ENCODE measurements around the gene MEOX1. TPM values are rescaled to one million over a fixed set of nuclear protein-coding genes. Genes with fewer than 3 reads are reported as not detected.
"Not testable (repeated sequence)": the region's sequence is repeated elsewhere in the genome, so short reads cannot be mapped to it uniquely, and the experiment has no call there.

The MEOX1 gene
- total RNA-seq = not detected in 2 replicates

DNA sequence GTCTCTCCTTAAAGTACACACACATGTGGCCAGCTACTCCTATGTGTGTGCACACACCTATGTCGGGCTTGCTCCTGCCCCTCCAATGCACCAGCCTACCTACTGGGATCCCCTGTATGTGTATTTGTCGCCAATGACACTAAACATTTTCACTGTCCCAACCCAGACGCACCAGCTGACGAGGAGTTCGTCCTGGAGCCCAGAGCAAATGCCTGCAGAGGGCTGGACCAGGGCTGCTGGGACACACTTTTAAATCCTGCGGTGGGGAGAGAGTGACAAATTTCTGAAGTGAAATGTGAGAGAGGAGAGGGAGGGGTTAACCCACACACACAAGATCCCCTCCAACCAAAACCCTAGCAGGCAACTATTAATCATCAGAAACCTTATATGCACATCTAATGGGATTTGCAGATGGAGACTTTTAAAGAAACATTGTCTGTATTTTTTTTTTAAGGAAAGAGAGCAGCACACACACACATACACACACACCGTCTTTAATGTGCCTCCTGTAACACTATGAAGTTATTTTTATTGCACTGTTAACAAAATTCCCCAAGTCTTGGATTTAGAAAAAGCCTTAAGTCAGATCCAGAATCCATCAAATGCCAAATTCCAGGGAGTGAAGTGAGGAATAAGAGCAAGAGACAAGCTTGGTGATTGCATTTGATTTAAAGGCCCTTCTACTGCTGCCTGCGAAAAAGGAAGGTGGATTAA lies at the start of gene MEOX1:
Gene MEOX1, minus strand, starts transcription at position 224 of the 714 bp plus-strand sequence. CDS start 388 bp downstream, outside the sequence.
- no peak for DNase-seq (ENCODE audit: low read depth, low spot score)

DNA sequence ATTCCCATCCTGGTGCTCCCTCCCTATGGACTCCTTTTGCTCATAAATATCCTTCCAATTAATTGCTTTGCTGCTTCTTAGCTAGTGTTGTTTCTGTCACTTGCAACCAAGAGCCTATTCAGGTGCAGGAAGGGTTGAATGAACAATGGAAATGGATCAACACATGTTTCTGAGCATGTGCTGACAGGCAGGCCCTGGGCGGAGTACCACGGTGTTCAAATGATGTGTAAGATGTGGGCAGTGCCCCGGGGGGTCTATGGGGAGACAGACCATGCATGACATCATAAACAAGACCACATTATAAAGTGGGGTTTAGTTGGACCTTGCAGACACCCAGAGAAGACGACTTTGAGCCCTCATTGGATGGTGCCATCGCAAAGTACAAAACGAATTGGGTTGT lies 48.4 kb upstream of the MEOX1 start:
- DNase-seq (ENCODE audit: low read depth, low spot score) = no peak

DNA sequence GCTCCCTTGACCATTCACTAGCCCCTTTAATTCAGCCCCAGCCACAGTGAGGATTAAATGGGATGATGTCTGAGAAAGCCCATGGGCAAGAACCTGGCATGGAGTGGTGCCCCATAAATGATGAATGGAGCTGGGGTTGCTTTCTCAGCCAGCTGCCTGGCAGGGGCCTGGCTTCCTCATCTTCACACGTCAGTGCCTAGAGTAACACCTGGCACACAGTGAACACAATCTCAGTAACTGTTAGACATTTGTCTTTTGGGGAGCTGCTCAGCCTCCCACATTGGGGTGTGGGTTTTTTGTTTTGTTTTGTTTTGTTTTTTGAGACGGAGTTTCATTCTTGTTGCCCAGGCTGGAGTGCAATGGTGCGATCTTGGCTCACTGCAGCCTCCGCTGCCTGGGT lies 47.5 kb upstream of the MEOX1 start:
- DNase-seq (ENCODE audit: low read depth, low spot score) = no peak

DNA sequence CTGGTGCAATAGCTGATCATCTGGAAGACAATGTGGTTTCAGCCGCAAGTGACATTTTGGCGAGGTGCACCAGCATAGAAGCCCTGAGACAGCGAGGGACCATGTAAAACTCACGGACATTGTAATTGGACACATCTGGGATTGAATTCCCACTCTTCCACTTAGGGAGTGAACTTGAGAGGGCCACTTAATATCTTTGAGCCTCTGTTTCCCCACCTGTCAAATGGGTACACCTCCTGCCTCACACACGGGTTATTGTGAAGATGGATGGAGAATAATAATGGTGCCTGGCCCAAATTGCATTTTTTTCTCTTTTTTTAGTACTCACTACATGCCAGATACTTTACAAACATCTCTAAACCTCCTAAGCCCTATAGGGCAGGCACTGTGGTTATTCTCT lies 45.5 kb upstream of the MEOX1 start:
- no peak for DNase-seq (ENCODE audit: low read depth, low spot score)

DNA sequence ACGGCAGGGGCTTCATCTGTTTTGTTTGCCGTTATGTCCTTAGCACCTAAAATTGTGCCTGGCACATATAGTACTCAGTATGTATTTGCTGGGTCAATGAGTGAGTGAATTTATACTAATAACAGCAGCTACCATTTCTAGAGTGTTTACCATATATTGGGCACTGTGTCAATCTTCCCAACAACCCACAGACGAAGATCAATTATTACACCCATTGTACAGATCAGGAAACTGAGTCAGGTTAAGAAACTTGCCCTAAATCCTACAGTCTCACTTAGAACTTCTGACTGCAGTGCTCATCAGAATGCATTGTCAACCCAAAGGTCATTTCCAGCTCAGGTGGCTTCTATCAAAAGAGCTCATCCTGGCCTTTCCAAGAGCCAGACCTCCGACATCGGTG lies 44.5 kb upstream of the MEOX1 start:
- DNase-seq (ENCODE audit: low read depth, low spot score) = no peak

DNA sequence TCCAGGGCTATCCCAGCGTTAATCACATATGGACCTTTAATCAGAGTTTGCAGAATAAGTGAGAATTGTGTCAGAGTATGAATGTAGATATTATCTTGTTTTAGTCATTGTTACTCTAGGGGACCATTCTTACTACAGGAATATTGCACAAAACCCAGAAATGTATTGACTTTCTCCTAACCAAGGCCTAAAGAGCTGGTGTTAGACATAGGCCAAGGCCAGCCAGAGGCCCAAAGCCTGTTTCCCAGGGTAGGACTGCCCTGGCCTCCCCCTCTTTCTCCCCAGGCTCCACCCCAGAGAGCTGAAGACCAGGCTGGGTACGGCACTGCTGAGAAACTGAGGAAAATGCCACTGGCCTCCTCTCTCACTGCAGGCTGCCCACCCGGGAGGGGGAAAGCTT lies 41.9 kb upstream of the MEOX1 start:
- DNase-seq (ENCODE audit: low read depth, low spot score) = no peak

DNA sequence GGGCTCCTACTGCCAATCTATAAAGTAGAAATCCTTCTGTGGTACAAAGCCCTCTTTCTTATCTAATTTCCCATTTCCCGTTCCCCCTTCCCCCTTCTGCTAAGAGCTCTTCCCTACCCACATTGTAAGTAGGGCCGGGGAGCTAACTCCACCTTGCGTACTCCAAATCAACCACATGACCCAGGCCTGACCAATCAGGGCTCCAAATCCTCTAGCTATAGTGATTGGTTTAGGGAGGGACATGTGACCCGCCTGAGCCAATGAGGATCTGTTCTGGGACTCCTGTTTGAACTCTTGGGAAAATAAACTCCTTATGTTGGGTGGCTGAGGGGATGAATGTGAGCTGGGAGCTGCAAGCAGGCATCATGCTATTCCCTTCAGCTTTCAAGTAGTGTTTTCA lies 40.9 kb upstream of the MEOX1 start:
- no peak for DNase-seq (ENCODE audit: low read depth, low spot score)

DNA sequence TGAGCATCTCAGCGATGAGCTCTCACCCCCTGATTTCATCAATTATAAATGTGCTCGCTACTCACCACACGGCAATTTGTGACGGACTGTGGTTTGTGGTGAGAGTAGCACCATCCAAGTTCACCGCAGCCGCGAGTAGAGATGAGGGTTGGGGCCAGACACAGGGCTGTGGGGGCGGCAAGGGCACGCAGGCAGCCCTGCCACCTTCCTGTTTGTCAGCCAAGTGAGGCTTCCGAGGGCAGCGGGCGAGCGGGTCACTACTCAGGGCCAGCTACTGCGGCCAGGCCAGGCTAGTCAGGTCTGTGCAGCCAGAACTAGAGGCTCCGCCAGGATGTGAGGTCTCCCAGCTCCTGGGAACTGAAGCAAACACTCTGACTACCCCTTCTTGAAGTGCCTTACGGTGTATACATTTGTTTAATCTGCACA lies 39.6 kb upstream of the MEOX1 start:
- DNase-seq (ENCODE audit: low read depth, low spot score) = no peak

DNA sequence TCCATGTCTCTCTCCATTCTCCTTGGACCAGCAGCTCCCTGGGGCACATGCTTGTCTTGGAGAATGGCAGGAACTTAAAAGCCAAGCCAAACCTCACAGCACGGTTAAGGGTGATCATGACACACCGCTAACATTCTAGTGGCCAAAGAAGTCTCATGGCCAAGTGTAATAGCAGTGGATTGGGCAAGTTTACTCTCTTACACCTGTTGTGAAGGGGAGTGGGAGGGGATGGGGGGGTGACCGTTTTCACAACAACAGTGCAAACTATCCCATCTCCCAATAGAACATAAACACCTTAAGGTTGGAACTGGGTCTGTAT lies 37.7 kb upstream of the MEOX1 start:
- DNase-seq (ENCODE audit: low read depth, low spot score) = no peak

DNA sequence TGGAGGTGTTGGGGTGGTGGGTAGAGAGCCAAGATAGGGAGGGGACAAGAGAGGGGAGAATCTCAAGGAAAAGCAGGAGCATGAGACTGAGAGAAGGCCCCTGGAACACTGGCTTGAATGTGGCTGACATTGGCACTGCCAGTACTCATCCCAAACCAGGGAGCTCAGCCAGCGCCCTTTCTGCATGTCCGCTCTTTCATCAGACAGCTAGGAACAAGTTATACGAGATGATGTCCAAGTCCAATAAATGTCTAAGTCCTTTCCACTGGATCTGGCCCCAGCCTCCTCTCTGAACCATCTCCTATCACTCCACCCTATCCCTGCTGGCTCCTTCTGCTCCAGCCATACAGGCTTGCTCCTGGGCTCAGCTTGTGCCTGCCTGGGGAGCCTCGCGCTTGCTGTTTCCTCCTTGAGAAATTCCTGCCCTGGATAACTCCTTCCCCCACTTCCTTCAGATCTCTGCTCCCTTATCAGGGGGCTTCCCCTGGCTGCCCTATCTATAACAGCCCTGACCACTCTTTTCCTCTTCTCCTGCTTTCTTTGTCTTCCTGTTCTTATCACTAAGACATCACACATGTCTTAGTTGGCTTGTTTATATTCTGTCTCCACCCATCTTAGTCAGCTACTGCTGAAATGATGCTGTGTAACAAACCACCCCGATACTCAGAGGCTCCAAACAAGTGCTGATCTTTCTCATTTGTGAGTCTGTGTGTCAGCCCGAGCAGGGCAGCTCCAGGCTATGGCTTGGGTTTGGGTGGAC lies 37.1 kb upstream of the MEOX1 start:
- DNase-seq (ENCODE audit: low read depth, low spot score) = no peak

DNA sequence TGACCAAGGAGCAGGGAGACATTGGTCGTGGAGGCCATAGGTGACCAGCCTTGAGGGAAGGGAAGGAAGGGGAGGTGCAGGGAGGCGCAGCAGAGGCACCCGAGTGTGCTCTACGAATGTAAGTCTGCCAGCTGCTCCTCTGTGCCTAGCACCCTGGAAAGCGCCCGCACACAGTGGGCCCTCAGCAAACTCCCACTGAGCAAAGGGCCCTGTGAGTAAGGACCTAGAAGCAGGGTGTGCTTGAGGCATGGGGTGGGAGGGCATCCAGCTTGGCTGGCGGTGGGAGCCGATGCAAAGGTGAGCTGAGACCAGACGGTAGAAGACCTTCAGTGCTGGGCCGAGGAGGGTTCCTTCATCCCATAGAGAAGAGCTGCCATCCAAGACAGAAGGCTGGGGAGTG lies 36.2 kb upstream of the MEOX1 start:
- DNase-seq (ENCODE audit: low read depth, low spot score) = no peak

DNA sequence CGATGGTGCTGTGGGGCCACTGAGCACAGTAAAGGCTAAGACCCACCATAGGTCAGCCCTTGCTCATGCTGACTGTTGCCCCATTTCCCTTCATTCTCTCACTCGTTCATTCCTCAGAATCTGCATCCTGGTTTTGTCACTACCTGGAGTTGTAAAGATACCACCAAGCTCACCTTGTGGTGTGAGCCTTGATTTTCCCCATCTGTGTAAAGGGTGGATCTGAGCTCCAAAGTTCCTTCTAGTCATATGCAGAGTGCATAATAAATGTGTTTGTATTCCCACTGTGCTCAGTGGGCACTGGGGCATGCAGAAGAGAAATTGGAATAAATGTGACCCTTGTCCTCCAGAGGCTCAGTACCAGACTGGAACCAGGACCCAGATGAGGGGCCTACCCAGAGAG lies 35.2 kb upstream of the MEOX1 start:
- no peak for DNase-seq (ENCODE audit: low read depth, low spot score)

DNA sequence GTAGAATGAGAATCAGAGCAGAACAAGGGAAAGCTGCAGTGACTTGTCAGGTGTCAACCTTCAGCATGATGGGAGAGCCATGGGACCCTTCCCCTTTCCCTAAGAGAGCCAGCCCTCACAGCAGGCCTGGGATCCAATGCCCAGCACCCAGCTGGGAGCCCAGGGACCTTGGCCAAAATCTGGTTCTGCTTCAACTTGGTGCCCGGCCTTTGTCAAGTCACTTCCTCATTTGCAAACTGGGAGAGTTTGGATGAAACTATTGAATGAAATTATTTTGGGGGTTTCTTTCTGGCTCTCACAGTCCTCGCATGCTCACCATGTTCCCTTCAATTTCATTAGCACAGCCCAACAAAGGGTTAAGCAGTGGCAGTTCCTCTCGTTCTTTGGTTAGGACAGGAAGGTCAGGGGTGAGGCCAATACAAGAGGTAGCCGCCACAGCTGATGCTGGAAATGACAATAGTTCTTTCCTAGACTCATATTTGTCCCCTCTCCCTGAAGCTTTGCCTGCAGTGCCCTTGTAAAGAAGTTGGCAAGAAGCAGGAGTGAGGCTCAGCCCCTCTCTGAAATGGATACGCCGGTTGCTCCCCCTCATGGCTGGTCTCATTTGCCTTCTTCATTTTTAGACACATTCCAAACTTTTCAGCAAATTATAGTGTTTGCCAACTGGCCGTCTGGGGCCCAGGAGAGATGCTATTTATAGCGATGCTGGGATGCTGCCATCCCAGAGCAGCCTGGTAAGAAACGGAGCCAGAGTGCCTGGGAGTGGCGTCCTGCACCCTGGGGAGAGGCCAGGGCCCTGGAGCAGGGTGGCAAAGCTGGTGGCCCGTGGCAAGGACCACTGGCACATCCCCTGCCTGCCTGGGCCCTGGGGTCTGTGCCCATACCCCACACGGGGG lies 34.5 kb upstream of the MEOX1 start:
- DNase-seq (ENCODE audit: low read depth, low spot score) = no peak

DNA sequence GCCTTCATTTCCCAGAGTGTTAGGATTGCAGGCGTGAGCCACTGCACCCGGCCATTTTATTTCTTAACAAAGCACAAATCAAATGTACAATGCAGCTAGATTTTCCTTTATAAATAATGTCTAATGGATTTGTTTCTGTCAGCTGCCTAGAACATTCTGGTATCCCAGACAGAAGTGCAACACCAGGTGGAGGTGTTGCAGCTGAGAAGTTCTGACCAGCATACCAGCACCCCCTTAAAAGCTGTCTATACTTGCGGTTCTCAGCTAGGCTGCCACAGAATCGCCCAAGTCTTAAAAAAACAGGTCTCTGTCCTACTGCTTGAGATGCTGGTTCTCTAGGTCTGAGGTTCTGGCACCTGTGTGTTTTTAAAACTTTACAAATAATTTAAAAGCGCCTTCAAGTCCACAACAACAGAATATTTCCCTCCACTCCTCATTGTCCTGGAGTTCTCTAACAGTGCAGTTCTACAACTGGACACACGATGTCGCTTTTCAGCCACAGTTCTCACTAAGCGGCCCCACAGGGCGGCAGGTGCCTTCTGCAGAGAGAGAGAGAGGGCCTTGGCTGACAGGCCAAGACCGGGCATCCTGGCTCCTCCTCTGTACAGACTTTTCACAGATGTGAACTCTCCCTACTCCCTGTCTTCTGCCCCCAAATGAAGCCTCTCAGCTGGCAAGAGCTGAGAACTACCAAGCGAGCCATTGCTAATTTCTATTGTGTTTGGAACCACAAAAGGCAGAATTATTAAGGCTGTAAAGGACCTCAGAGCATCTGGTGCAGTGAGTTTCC lies 32.6 kb upstream of the MEOX1 start:
- peak; percentile 51 for DNase-seq (ENCODE audit: low read depth, low spot score)

DNA sequence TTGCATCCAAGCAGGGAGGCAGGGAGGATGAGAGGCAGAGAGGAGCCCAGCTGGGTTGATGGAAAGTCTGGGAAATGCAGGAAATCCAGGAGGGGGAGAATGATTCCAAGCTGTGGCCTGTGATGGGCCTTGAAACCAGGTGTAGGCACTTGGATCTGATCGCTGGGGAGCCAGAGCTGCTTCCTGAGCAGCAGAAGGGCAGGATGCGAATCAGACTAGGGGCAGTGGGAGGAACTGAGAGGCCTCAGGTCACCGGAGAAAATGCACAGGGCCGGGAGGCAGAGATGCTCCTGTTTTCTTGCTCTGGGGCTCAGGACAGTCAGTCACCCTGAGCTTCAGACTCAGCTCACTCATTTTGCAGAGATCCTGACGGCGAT lies 29.6 kb upstream of the MEOX1 start:
- no peak for DNase-seq (ENCODE audit: low read depth, low spot score)

DNA sequence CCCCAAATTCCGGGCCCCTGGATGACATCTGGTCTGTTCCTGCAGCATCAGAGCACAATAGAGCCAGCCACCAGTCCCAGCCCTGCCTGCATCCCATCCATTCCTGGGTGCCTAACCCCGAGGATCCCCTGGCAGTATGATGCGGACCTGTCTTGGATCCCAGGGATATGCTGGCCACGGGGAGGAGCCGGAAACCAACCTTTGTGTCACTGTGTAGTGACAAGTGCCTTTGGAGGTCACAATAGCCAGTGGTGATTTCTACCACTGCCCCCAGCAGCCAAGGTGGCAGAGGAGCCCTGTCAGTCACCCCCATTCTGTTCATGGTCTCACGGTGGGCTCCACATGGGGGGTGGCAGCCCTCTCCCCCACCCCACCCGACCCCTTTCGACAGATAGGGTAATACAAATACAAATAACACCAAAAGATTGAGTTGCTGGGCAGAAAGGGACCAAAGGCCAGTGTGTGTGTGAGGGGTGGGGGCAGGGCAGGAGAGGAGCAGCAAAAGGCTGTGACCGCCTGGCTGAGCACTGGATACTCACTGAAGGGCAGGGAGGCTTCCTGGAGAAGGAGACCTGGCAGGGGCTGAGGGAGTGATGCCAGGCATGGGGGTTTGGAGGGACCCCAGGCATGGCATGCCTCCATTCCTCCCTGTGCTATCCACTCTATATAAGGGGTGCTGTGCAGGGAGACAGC lies 29.0 kb upstream of the MEOX1 start:
- no peak for DNase-seq (ENCODE audit: low read depth, low spot score)

DNA sequence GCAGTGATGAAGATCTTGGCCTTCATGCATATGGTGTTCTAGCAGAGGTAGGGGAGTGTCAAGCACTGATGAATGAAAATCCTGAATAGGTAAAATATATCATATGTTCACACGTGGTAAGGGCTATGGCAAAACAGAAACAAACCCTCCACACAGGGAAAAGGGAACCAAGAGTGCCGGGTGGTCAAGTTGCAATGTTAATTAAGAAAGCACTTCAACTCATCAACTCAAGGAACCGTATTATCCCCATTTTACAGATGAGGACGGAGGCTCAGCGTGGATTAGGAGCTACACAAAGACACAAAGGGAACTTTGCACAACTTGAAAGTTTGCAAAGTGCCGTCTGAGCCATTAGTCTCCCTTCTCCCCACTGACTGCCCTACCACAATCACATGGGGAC lies 28.1 kb upstream of the MEOX1 start:
- no peak for DNase-seq (ENCODE audit: low read depth, low spot score)

DNA sequence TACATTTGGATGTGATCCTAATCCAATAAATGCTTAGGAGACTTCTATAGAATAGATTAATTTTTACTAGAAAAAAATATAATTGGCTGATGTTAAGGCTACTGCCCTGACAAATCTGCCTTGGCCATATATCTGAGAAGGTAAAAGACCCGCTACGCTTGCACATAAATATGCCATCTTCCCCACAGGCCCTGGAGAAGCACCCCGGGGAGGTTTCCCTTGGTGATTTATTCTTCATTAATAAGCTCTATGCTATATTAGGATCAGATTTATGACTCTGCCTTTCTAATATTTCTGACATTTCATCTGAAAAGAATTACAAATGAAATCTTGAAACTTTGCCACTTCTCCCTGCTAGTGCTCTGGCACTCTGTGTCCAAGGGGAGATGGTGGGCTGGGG lies 27.4 kb upstream of the MEOX1 start:
- no peak for DNase-seq (ENCODE audit: low read depth, low spot score)

DNA sequence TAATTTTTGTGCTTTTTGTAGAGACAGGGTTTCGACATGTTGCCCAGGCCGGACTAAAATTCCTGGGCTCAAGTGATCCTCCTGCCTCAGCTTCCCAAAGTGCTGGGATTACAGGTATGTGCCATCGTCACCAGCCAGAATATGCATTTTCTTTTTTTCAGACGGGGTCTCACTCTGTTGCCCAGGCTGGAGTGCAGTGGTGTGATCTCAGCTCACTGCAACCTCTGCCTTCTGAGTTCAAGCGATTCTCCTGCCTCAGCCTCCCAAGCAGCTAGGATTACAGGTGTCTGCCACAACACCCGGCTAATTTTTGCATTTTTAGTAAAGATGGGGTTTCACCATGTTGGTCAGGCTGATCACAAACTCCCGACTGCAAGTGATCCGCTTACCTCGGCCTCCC lies 25.2 kb upstream of the MEOX1 start:
- DNase-seq (ENCODE audit: low read depth, low spot score) = not testable (repeated sequence)

DNA sequence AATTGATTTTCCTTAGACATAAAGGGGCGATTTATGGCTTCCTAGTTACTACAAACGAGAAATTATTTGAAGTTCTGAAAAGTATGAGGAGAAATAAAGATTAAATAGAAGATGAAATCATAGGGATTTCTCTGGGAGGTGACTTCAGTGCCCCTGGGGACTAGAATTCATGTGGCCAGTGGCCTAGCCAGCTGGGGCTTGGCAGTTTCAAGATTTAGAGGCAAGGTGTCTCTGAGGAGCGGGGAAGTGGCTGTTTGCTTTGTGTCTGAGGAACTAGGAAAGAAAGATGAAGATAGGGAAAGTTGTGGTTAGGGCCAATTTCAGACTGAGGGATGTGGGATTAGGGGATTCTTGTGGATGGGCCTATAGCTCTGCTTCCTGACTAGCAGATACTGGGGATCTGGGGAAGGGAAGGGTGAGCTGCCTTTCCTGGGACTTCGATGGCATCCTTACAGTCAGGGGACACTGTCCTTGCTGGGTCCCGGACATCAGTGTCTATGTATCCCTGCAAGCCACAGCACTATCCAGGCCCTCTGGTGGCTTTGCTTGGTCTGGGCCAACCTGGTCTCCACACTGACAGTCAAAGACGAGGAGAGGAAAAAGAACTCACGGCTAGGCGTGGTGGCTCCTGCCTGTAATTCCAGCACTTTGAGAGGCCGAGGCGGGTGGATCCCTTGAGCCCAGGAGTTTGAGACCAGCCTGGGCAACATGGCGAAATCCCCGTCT lies 22.4 kb upstream of the MEOX1 start:
- DNase-seq (ENCODE audit: low read depth, low spot score) = no peak
